Activated T-cell treated with anti-CD3 and anti-CD28 coated beads, Interleukin-2, amount 50 U/mL, for 72 hours (primary cell): Measurements from ENCODE around the gene SLC35G2. TPM values are rescaled to one million over a fixed set of nuclear protein-coding genes. Genes with fewer than 3 reads are reported as not detected.
A peak's percentile ranks its signal among the peaks of the same experiment; 100 is the strongest.
"Not testable (repeated sequence)": the region's sequence is repeated elsewhere in the genome, so short reads cannot be mapped to it uniquely, and the experiment has no call there.

Source experiments
- ATAC-seq, 2 donors: fragments of 150-1000 bp; cut with Tn5 transposase; replicated peaks in 1 of 2; 2 replicates each; pipeline ENCODE4 v1.10.0; 2021; ENCODE audit warnings: moderate library complexity in 2 of 2, mild to moderate bottlenecking in 1 of 2
- DNase-seq, 2 donors: peaks; one replicate each; pipeline ENCODE4 v3.0.0; 2021 to 2022; ENCODE audit warnings: mixed read lengths in 1 of 2
- H3K27ac Mint-ChIP-seq: one replicate; pipeline ENCODE4 v1.8.0; 2022; ENCODE audit warnings: mild to moderate bottlenecking, moderate library complexity, mixed read lengths
- H3K27me3 Mint-ChIP-seq: one replicate; pipeline ENCODE4 v1.8.0; 2022; ENCODE audit warnings: low read depth, mixed read lengths
- H3K36me3 Mint-ChIP-seq, 2 donors: one replicate each; pipeline ENCODE4 v1.8.0; 2022; ENCODE audit warnings: mixed read lengths in 2 of 2, mild to moderate bottlenecking in 1 of 2; ENCODE audit not compliant: insufficient read depth in 2 of 2
- H3K4me1 Mint-ChIP-seq: one replicate; pipeline ENCODE4 v1.8.0; 2022; ENCODE audit warnings: low read depth, mixed read lengths
- H3K4me3 Mint-ChIP-seq, 2 donors: one replicate each; pipeline ENCODE4 v1.8.0; 2022; ENCODE audit warnings: mild to moderate bottlenecking in 2 of 2, mixed read lengths in 2 of 2, moderate library complexity in 2 of 2
- H3K9me3 Mint-ChIP-seq, 2 donors: one replicate each; pipeline ENCODE4 v1.8.0; 2022; ENCODE audit warnings: mixed read lengths in 2 of 2
- total RNA-seq, 2 donors: library from RNA; stranded (reverse); gene quantifications; one replicate each; pipeline ENCODE4 v1.2.3, GENCODE V29; 2022

Gene SLC35G2
- total RNA-seq, 2 donors from 2014 or later: 3.7 to 5.4 TPM

DNA sequence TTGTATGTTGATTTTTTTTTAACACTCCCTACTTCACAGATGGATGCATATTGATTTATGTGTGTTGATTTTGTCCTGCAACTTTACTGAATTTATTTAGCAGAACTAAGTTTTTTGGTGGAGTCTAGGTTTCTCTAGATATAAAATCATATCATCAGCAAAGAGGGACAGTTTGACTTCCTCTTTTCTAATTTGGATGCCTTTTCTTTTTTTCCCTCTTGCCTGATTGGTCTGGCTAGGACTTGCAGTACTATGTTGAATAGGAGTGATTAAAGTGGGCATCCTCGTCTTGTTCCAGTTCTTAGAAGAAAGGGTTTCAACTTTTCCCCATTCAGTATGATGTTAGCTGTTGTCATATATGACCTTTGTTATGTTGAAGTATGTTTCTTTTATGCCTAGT, 81.8 kb downstream of the SLC35G2 start:
- Mint-ChIP-seq H3K27ac (peak overlapping the region; percentile 91), H3K4me1 (peaks cover 55% of the 10 kb centered on the region), H3K36me3 (peaks cover 11 to 40% of the 10 kb centered on the region in 2 donors), H3K4me3 (peak overlapping the region; percentile 40 to 82)
- not testable (repeated sequence) for ATAC-seq, H3K9me3 Mint-ChIP-seq, H3K27me3 Mint-ChIP-seq, DNase-seq

DNA sequence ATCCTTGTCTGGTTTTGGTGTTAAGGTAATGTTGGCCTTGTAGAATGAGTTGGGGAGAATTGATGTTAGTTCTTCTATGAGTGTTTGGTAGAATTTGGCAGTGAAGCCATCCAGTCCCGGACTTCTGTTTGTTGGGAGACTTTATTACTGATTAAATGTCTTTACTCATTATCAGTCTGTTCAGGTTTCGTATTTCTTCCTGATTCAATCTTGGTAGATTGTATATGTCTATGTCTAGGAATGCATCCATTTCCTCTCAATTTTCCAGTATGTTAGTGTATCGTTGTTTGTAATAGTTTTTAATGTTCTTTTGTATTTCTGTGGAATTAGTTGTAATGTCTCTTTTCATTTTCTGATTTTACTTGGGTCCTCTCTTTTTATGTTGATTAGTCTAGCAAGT, 82.5 kb downstream of the SLC35G2 start:
- Mint-ChIP-seq H3K9me3 (peaks cover 1 to 9% of the 10 kb centered on the region in 2 donors), H3K4me3 (peak overlapping the region in 1 of 2 donors; percentile 46), H3K36me3 (peaks cover 12 to 44% of the 10 kb centered on the region in 2 donors), H3K27ac (no peak overlapping the region), H3K4me1 (peaks cover 62% of the 10 kb centered on the region), H3K27me3 (no peaks in the 10 kb centered on the region)
- no peak for DNase-seq
- ATAC-seq: no peak

GRCh38 chr3:136902530-136902929, 83.6 kb downstream of the SLC35G2 start:
- not testable (repeated sequence) for ATAC-seq, H3K27me3 Mint-ChIP-seq
- peaks cover 12 to 44% of the 10 kb centered on the region in 2 donors for H3K36me3 Mint-ChIP-seq

DNA sequence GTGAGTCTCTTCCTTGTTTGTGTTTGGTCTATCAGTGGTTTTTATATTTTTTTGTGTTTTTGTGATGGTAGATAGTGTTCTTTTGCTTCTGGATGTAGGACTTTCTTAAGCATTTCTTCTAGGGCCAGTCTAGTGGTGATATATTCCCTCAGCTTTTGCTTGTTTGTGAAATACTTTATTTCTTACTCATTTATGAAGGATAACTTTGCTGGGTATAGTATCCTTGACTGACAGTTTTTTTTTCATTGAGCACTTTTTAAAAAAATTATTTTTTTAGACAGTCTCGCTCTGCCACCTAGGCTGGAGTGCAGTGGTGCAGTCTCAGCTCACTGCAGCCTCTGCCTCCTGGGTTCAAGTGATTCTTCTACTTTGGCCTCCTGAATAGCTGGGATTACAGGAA, 85.0 kb downstream of the SLC35G2 start:
- Mint-ChIP-seq H3K36me3 (peaks cover 12 to 44% of the 10 kb centered on the region in 2 donors), H3K4me1 (peaks cover 76% of the 10 kb centered on the region), H3K4me3 (no peak overlapping the region), H3K27me3 (no peaks in the 10 kb centered on the region), H3K9me3 (peaks cover 1 to 9% of the 10 kb centered on the region in 2 donors), H3K27ac (peak overlapping the region; percentile 27)
- ATAC-seq: no peak
- DNase-seq: no peak

More at GRCh38 chr3:136902530-136902929, 83.6 kb downstream of the SLC35G2 start:
- not testable (repeated sequence) for H3K9me3 Mint-ChIP-seq, DNase-seq, H3K4me3 Mint-ChIP-seq
- peak overlapping the region; percentile 16 for H3K27ac Mint-ChIP-seq
- peaks cover 71% of the 10 kb centered on the region for H3K4me1 Mint-ChIP-seq

DNA sequence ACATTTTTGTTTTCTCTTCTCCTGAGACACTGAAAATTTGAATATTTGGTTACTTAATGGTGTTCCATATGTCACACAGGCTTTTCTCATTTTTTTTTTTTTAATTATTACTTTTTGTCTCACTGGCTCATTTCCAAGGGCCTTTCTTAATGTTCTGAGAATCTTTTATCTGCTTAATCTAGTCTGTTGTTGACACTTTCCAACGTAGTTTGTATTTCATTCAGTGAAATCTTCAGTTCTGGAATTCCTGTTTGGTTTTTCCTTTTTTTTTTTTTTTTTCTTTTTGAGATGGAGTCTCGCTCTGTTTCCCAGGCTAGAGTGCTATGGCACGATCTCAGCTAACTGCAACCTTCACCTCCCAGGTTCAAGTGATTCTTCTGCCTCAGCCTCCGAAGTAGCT, 85.8 kb downstream of the SLC35G2 start:
- Mint-ChIP-seq H3K4me3 (no peak overlapping the region), H3K4me1 (peaks cover 76% of the 10 kb centered on the region), H3K9me3 (peaks cover 1 to 9% of the 10 kb centered on the region in 2 donors), H3K27ac (no peak overlapping the region), H3K27me3 (no peaks in the 10 kb centered on the region), H3K36me3 (peaks cover 12 to 44% of the 10 kb centered on the region in 2 donors)
- DNase-seq (no peak), ATAC-seq (no peak)

Other genes starting within 250 kb of the SLC35G2 start
- 10 to 100 TPM; 41.0 to 52.7 TPM for gene STAG1, start 66.7 kb upstream of the SLC35G2 start, total RNA-seq
- 10 to 100 TPM; 45.8 to 46.6 TPM for gene NCK1, start 43.1 kb downstream of the SLC35G2 start, total RNA-seq
- 1 to 10 TPM; 1.7 to 2.0 TPM for gene IL20RB, start 138.9 kb downstream of the SLC35G2 start, total RNA-seq